Tibial nerve (tissue), 4 donors: ENCODE measurements around the gene C16orf95. TPM values are rescaled to one million over a fixed set of nuclear protein-coding genes. Genes with fewer than 3 reads are reported as not detected.
"Not testable (repeated sequence)": the region's sequence is repeated elsewhere in the genome, so short reads cannot be mapped to it uniquely, and the experiment has no call there.

Experiments used
- DNase-seq, 2 donors: peaks; one replicate each; pipeline ENCODE4 v3.0.0-alpha.2; 2019; ENCODE audit warnings: low spot score in 2 of 2
- H3K27ac ChIP-seq, 4 donors: fragments of 200-600 bp; sonication (generic) in 3 of 4; one replicate each; pipeline ENCODE4 v1.5.1; 2017 to 2019; ENCODE audit warnings: mild to moderate bottlenecking in 1 of 4
- H3K27me3 ChIP-seq, 2 donors: fragments of 200-600 bp; sonication (generic) in 1 of 2; one replicate each; pipeline versions ENCODE4 v1.5.1 to v1.6.0; 2017 to 2019
- H3K36me3 ChIP-seq, 3 donors: fragments of 200-600 bp; sonication (generic); one replicate each; pipeline ENCODE4 v1.5.1; 2018 to 2019
- H3K4me1 ChIP-seq, 4 donors: fragments of 200-600 bp; sonication (generic) in 3 of 4; one replicate each; pipeline ENCODE4 v1.5.1; 2017 to 2019
- H3K4me3 ChIP-seq, 4 donors: fragments of 200-600 bp; sonication (generic) in 3 of 4; one replicate each; pipeline ENCODE4 v1.5.1; 2017 to 2019; ENCODE audit warnings: mild to moderate bottlenecking in 1 of 4, moderate library complexity in 1 of 4
- H3K9me3 ChIP-seq, 4 donors: fragments of 200-600 bp; sonication (generic) in 3 of 4; one replicate each; pipeline ENCODE4 v1.5.1; 2017 to 2019
- CTCF ChIP-seq, 5 experiments: fragments of 200-600 bp in 3 of 5; fragments of 450-650 bp in 2 of 5; sonication (generic) in 3 of 5; IDR thresholded peaks; one replicate each; pipeline ENCODE4 v1.5.1; 2016 to 2019; ENCODE audit warnings: antibody characterized with exemption in 5 of 5, mild to moderate bottlenecking in 3 of 5, moderate library complexity in 2 of 5
- EP300 ChIP-seq, 2 donors: sonication (generic); formaldehyde crosslinking; IDR thresholded peaks; one replicate each; pipeline ENCODE4 v1.6.1; 2017; ENCODE audit warnings: antibody characterized with exemption in 2 of 2, mild to moderate bottlenecking in 1 of 2
- POLR2A ChIP-seq, 2 donors: fragments of 450-650 bp; IDR thresholded peaks; one replicate each; pipeline ENCODE4 v1.6.1; 2017; ENCODE audit warnings: antibody characterized with exemption in 2 of 2, mild to moderate bottlenecking in 2 of 2, moderate library complexity in 2 of 2
- WGBS, 2 donors: methylation state at CpG; one replicate each; pipeline ENCODE4 v1.1.5; 2018; 5-methylcytosine and 5-hydroxymethylcytosine counted together
- total RNA-seq, 4 donors: library from RNA; depleted of rRNA; stranded (reverse); fragments of >200 nt; gene quantifications; one replicate each; pipeline ENCODE4 v1.1.0, GENCODE V29; 2016

Gene C16orf95
- total RNA-seq, 4 donors from 2014 or later = 0.44 to 9.8 (median 2.6) TPM

GRCh38 chr16:87342978-87343752 lies 26.0 kb upstream of the C16orf95 start:
- no peak overlapping the region for H3K27ac ChIP-seq
- no peak for DNase-seq

GRCh38 chr16:87342504-87342903 lies 25.3 kb upstream of the C16orf95 start:
- peaks cover 0 to 22% (median 3%) of the 10 kb centered on the region in 4 donors for H3K4me1 ChIP-seq
- H3K9me3 ChIP-seq = no peaks in the 10 kb centered on the region
- 90 to 94% methylated on average over 18 to 19 of the region's 20 CpGs for WGBS, 2 donors
- peaks cover 0 to 88% (median 6%) of the 10 kb centered on the region in 3 donors for H3K36me3 ChIP-seq
- TF ChIP-seq POLR2A (IDR thresholded peaks at IDR 0.05) (no peak), EP300 (IDR thresholded peaks at IDR 0.05) (no peak), CTCF (IDR thresholded peaks at IDR 0.05) (no peak)
- DNase-seq = no peak
- no peak overlapping the region for H3K27ac ChIP-seq
- H3K4me3 ChIP-seq = no peak overlapping the region
- H3K27me3 ChIP-seq = no peaks in the 10 kb centered on the region

More at GRCh38 chr16:87342978-87343752, 26.0 kb upstream of the C16orf95 start:
- Histone ChIP-seq H3K27me3 (no peaks in the 10 kb centered on the region), H3K9me3 (no peaks in the 10 kb centered on the region), H3K36me3 (peaks cover 0 to 87% (median 6%) of the 10 kb centered on the region in 3 donors), H3K4me1 (peaks cover 0 to 22% (median 3%) of the 10 kb centered on the region in 4 donors), H3K4me3 (no peak overlapping the region)
- TF ChIP-seq EP300 (IDR thresholded peaks at IDR 0.05) (no peak), CTCF (IDR thresholded peaks at IDR 0.05) (no peak), POLR2A (IDR thresholded peaks at IDR 0.05) (no peak)
- WGBS, 2 donors = 82 to 83% methylated on average over 25 of the region's 26 CpGs

DNA sequence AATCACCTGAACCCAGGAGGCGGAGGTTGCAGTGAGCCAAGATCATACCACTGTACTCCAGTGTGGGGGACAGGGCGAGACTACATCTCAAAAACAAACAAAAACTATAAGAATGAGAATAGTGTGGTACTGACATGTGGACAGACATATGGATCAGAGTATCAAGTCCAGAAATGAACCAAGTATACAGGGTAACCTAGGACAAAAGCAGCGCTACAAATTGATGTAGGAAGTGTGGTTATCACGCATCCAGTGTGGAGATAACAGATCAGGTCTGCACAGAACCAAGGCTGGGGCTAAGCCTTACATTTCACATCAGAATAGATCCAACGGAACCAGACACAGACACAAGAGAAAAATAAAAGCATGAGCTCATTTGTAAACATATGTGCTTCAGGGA lies 23.0 kb upstream of the C16orf95 start:
- Histone ChIP-seq H3K4me1 (peaks cover 0 to 12% (median 0%) of the 10 kb centered on the region in 4 donors), H3K4me3 (no peak overlapping the region), H3K36me3 (peaks cover 0 to 84% (median 14%) of the 10 kb centered on the region in 3 donors), H3K27me3 (no peaks in the 10 kb centered on the region), H3K9me3 (no peaks in the 10 kb centered on the region), H3K27ac (no peak overlapping the region)
- DNase-seq = no peak
- no peak for TF ChIP-seq EP300 (IDR thresholded peaks at IDR 0.05)
- WGBS, 2 donors = 91 to 95% methylated on average over 5 of the region's 5 CpGs

GRCh38 chr16:87339724-87340105 lies 22.5 kb upstream of the C16orf95 start:
- H3K4me3 ChIP-seq, H3K27ac ChIP-seq, H3K4me1 ChIP-seq, DNase-seq, H3K9me3 ChIP-seq, H3K27me3 ChIP-seq: not testable (repeated sequence)
- H3K36me3 ChIP-seq = peaks cover 0 to 89% (median 18%) of the 10 kb centered on the region in 3 donors
- WGBS, 2 donors = 93 to 95% methylated on average over 11 of the region's 11 CpGs

- H3K9me3 ChIP-seq = no peaks in the 10 kb centered on the region
- 89 to 93% methylated on average over 17 of the region's 17 CpGs for WGBS, 2 donors
- peaks cover 0 to 2% (median 0%) of the 10 kb centered on the region in 4 donors for H3K4me1 ChIP-seq
- no peaks in the 10 kb centered on the region for H3K27me3 ChIP-seq
- DNase-seq = no peak
- peaks cover 2 to 89% (median 19%) of the 10 kb centered on the region in 3 donors for H3K36me3 ChIP-seq
- no peak overlapping the region for H3K4me3 ChIP-seq
- H3K27ac ChIP-seq = no peak overlapping the region
- TF ChIP-seq CTCF (IDR thresholded peaks at IDR 0.05) (no peak), EP300 (IDR thresholded peaks at IDR 0.05) (no peak), POLR2A (IDR thresholded peaks at IDR 0.05) (no peak)
Measured at GRCh38 chr16:87339086-87339723, 22.0 kb upstream of the C16orf95 start.

DNA sequence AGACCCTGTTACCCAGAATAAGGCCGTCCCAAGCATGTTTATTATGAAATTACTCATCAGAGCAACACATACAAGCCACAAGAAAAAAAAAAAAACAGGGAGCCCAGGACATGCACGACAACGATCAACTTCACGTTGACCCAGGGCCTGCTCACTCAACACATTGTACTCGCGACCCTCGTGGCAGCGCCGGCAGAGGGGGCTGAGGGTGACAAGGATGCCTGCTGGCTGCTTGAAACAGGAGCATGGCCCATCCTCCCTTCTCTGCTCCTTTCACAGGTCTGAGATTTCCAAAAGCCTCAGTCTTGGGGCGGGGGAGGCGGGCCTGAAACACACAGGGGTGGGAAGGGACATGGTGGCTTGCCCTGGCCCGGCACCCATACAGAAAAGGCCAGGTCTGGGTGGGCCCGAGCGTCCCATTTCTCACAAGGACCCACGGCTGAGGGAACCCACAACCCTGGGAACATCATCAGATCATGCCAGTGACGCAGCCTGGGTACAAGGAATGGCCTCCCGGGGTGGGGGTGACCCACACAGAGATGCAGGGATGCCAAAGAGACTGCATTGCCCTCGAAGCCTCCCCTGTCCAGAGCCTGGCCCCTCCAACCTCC lies 21.1 kb upstream of the C16orf95 start:
- H3K36me3 ChIP-seq = peaks cover 2 to 89% (median 18%) of the 10 kb centered on the region in 3 donors

More for the DNA sequence above, 21.1 kb upstream of the C16orf95 start:
- H3K4me1 ChIP-seq = peaks cover 0 to 2% (median 0%) of the 10 kb centered on the region in 4 donors
- no peak overlapping the region for H3K4me3 ChIP-seq
- no peak overlapping the region for H3K27ac ChIP-seq
- no peak for DNase-seq
- no peaks in the 10 kb centered on the region for H3K27me3 ChIP-seq
- H3K9me3 ChIP-seq = no peaks in the 10 kb centered on the region
- no peak for TF ChIP-seq CTCF (IDR thresholded peaks at IDR 0.05)
- WGBS, 2 donors = 87 to 89% methylated on average over 18 of the region's 18 CpGs
